GM12878 (cell line): ENCODE results near the gene TASOR2. TPM values are rescaled to one million over a fixed set of nuclear protein-coding genes. Genes with fewer than 3 reads are reported as not detected.

Experiments
- ETV6 ChIP-seq, 2 experiments: fragments of 450-650 bp in 1 of 2; IDR thresholded peaks in 1 of 2; conservative IDR thresholded peaks in 1 of 2; 2 replicates each; pipeline ENCODE4 v1.6.1; 2014; ENCODE audit warnings: antibody characterized with exemption in 1 of 2, borderline replicate concordance in 1 of 2, low read depth in 1 of 2, mild to moderate bottlenecking in 1 of 2, moderate library complexity in 1 of 2
- IKZF2 ChIP-seq, 2 experiments: fragments of 450-650 bp; IDR thresholded peaks; 2 replicates each; pipeline ENCODE4 v1.6.1; 2017; ENCODE audit warnings: mild to moderate bottlenecking in 2 of 2, moderate library complexity in 2 of 2
- JUND ChIP-seq: IDR thresholded peaks from 2 replicates; pipeline ENCODE4 v1.6.1; 2012; ENCODE audit warnings: low read depth, mild to moderate bottlenecking, low read length, improper control_type of control experiment, moderate library complexity
- POLR2AphosphoS5 ChIP-seq: IDR thresholded peaks from 2 replicates; pipeline ENCODE4 v1.6.1; 2011; ENCODE audit warnings: mild to moderate bottlenecking, low read length, inconsistent platforms
- polyA plus RNA-seq, 11 experiments: library from polyadenylated mRNA; depleted of rRNA in 4 of 11; unstranded in 6 of 11; stranded (reverse) in 5 of 11; fragments of >200 nt; fragmentation: Nextera tagmentation in 4 of 11; fragmentation: Illumina TruSeq in 1 of 11; extraction: Ambion mirVana in 4 of 11; extraction: Trizol in 1 of 11; gene quantifications; 1 replicate in 1 of 11; 2 replicates in 10 of 11; pipeline versions ENCODE4 v1.2.1 to v1.2.3, GENCODE V29; 2011 to 2016; ENCODE audit warnings: inconsistent platforms in 2 of 11, missing spikeins in 2 of 11, low read depth in 1 of 11
- total RNA-seq, 4 experiments: library from RNA; depleted of rRNA in 3 of 4; stranded (reverse); fragments of >200 nt in 3 of 4; fragmentation: Illumina TruSeq in 1 of 4; extraction: Trizol in 1 of 4; gene quantifications; 2 replicates each; pipeline versions ENCODE4 v1.2.1 to v1.2.3, GENCODE V29; 2013 to 2021

TASOR2 gene
- total and polyA plus RNA-seq, 10 of the 15 experiments (the other 5 are each of a cell fraction or from before 2014, with no cell fraction given) = 8.2 to 54.7 (median 31.0) TPM

- TF ChIP-seq ETV6 (conservative IDR thresholded peaks at IDR 0.05 in 1 of 2, IDR thresholded peaks at IDR 0.05 in 1 of 2; ENCODE audit: borderline replicate concordance in 1 of 2, low read depth in 1 of 2) (no peak), POLR2AphosphoS5 (no peak), IKZF2 (IDR thresholded peaks at IDR 0.05) (no peak), JUND (no peak)
Observed at GRCh38 chr10:5732141-5732540, 47.5 kb downstream of the TASOR2 start (continued).

Other genes with a start within 250 kb of the TASOR2 start
- gene CALML5, start 185.3 kb upstream of the TASOR2 start, total RNA-seq (2014; rRNA removed) = not detected in 2 replicates
- gene CALML5, start 185.3 kb upstream of the TASOR2 start, total RNA-seq (2014; rRNA removed; fragmentation: Illumina TruSeq; extraction: Trizol) = not detected in 2 replicates
- gene CALML5, start 185.3 kb upstream of the TASOR2 start, total RNA-seq (2021) = not detected in 2 replicates
- not detected in 2 replicates for gene CALML5, start 185.3 kb upstream of the TASOR2 start, polyA plus RNA-seq (2011; rRNA removed)
- not detected in 2 replicates for gene CALML5, start 185.3 kb upstream of the TASOR2 start, polyA plus RNA-seq (2014; fragmentation: Illumina TruSeq; extraction: Trizol)
- gene CALML5, start 185.3 kb upstream of the TASOR2 start, polyA plus RNA-seq (2014; fragmentation: Nextera tagmentation; extraction: Ambion mirVana) = not detected
- gene CALML5, start 185.3 kb upstream of the TASOR2 start, polyA plus RNA-seq (2014; rRNA removed) = not detected in 2 replicates
- gene CALML5, start 185.3 kb upstream of the TASOR2 start, polyA plus RNA-seq (2016; fragmentation: Nextera tagmentation; extraction: Ambion mirVana) = not detected
- not detected in 2 replicates for gene CALML3, start 159.9 kb upstream of the TASOR2 start, total RNA-seq (2014; rRNA removed)
- gene CALML3, start 159.9 kb upstream of the TASOR2 start, total RNA-seq (2014; rRNA removed; fragmentation: Illumina TruSeq; extraction: Trizol) = not detected in 2 replicates
- gene CALML3, start 159.9 kb upstream of the TASOR2 start, total RNA-seq (2021) = not detected in 2 replicates
- not detected in 2 replicates for gene CALML3, start 159.9 kb upstream of the TASOR2 start, polyA plus RNA-seq (2011; rRNA removed)
- not detected in 2 replicates for gene CALML3, start 159.9 kb upstream of the TASOR2 start, polyA plus RNA-seq (2014; fragmentation: Illumina TruSeq; extraction: Trizol)
- not detected for gene CALML3, start 159.9 kb upstream of the TASOR2 start, polyA plus RNA-seq (2014; fragmentation: Nextera tagmentation; extraction: Ambion mirVana)
- gene CALML3, start 159.9 kb upstream of the TASOR2 start, polyA plus RNA-seq (2014; rRNA removed) = not detected in 2 replicates
- gene CALML3, start 159.9 kb upstream of the TASOR2 start, polyA plus RNA-seq (2016; fragmentation: Nextera tagmentation; extraction: Ambion mirVana) = not detected
- 0.06 and 0.16 TPM in 2 replicates for gene ASB13, start 18.2 kb upstream of the TASOR2 start, total RNA-seq (2014; rRNA removed)
- 0.23 and 0.36 TPM in 2 replicates for gene ASB13, start 18.2 kb upstream of the TASOR2 start, total RNA-seq (2014; rRNA removed; fragmentation: Illumina TruSeq; extraction: Trizol)
- gene ASB13, start 18.2 kb upstream of the TASOR2 start, total RNA-seq (2021) = 0.59 and 0.90 TPM in 2 replicates
- 0.03 TPM in 1 of 2 replicates, not detected in the other for gene ASB13, start 18.2 kb upstream of the TASOR2 start, polyA plus RNA-seq (2011; rRNA removed)
- 0.13 TPM in 1 of 2 replicates, not detected in the other for gene ASB13, start 18.2 kb upstream of the TASOR2 start, polyA plus RNA-seq (2014; fragmentation: Illumina TruSeq; extraction: Trizol)
- gene ASB13, start 18.2 kb upstream of the TASOR2 start, polyA plus RNA-seq (2014; fragmentation: Nextera tagmentation; extraction: Ambion mirVana) = under 1 TPM in 1 of 2 experiments, not detected in 1; 0.02 TPM
- gene ASB13, start 18.2 kb upstream of the TASOR2 start, polyA plus RNA-seq (2014; rRNA removed) = 0.08 and 0.30 TPM in 2 replicates
- gene ASB13, start 18.2 kb upstream of the TASOR2 start, polyA plus RNA-seq (2016; fragmentation: Nextera tagmentation; extraction: Ambion mirVana) = under 1 TPM; 0.05 to 0.19 TPM
- 376 and 409 TPM in 2 replicates for gene GDI2, start 128.6 kb downstream of the TASOR2 start, total RNA-seq (2014; rRNA removed)
- gene GDI2, start 128.6 kb downstream of the TASOR2 start, total RNA-seq (2014; rRNA removed; fragmentation: Illumina TruSeq; extraction: Trizol) = 384 and 395 TPM in 2 replicates
- gene GDI2, start 128.6 kb downstream of the TASOR2 start, total RNA-seq (2021) = 261 and 262 TPM in 2 replicates
- gene GDI2, start 128.6 kb downstream of the TASOR2 start, polyA plus RNA-seq (2011; rRNA removed) = 278 and 498 TPM in 2 replicates
- 334 and 406 TPM in 2 replicates for gene GDI2, start 128.6 kb downstream of the TASOR2 start, polyA plus RNA-seq (2014; fragmentation: Illumina TruSeq; extraction: Trizol)
- gene GDI2, start 128.6 kb downstream of the TASOR2 start, polyA plus RNA-seq (2014; fragmentation: Nextera tagmentation; extraction: Ambion mirVana) = 100 to 1,000 TPM; 264 to 334 TPM
- gene GDI2, start 128.6 kb downstream of the TASOR2 start, polyA plus RNA-seq (2014; rRNA removed) = 233 and 268 TPM in 2 replicates
- 100 to 1,000 TPM; 264 to 275 TPM for gene GDI2, start 128.6 kb downstream of the TASOR2 start, polyA plus RNA-seq (2016; fragmentation: Nextera tagmentation; extraction: Ambion mirVana)
- 10.5 and 11.2 TPM in 2 replicates for gene ANKRD16, start 205.1 kb downstream of the TASOR2 start, total RNA-seq (2014; rRNA removed)
- 3.5 and 4.6 TPM in 2 replicates for gene ANKRD16, start 205.1 kb downstream of the TASOR2 start, total RNA-seq (2014; rRNA removed; fragmentation: Illumina TruSeq; extraction: Trizol)
- gene ANKRD16, start 205.1 kb downstream of the TASOR2 start, total RNA-seq (2021) = 9.0 and 9.5 TPM in 2 replicates
- 8.7 and 13.6 TPM in 2 replicates for gene ANKRD16, start 205.1 kb downstream of the TASOR2 start, polyA plus RNA-seq (2011; rRNA removed)
- gene ANKRD16, start 205.1 kb downstream of the TASOR2 start, polyA plus RNA-seq (2014; fragmentation: Illumina TruSeq; extraction: Trizol) = 4.3 and 5.2 TPM in 2 replicates
- 1 to 10 TPM; 1.4 to 2.9 TPM for gene ANKRD16, start 205.1 kb downstream of the TASOR2 start, polyA plus RNA-seq (2014; fragmentation: Nextera tagmentation; extraction: Ambion mirVana)
- 7.9 and 9.3 TPM in 2 replicates for gene ANKRD16, start 205.1 kb downstream of the TASOR2 start, polyA plus RNA-seq (2014; rRNA removed)
- gene ANKRD16, start 205.1 kb downstream of the TASOR2 start, polyA plus RNA-seq (2016; fragmentation: Nextera tagmentation; extraction: Ambion mirVana) = 1 to 10 TPM in 1 of 2 experiments, under 1 TPM in 1; 0.57 to 4.2 TPM
- gene FBH1, start 205.4 kb downstream of the TASOR2 start, total RNA-seq (2014; rRNA removed) = 45.1 and 51.9 TPM in 2 replicates
- gene FBH1, start 205.4 kb downstream of the TASOR2 start, total RNA-seq (2014; rRNA removed; fragmentation: Illumina TruSeq; extraction: Trizol) = 54.6 and 60.9 TPM in 2 replicates
- gene FBH1, start 205.4 kb downstream of the TASOR2 start, total RNA-seq (2021) = 58.7 and 66.8 TPM in 2 replicates
- 40.6 and 49.2 TPM in 2 replicates for gene FBH1, start 205.4 kb downstream of the TASOR2 start, polyA plus RNA-seq (2011; rRNA removed)
- 34.4 and 37.9 TPM in 2 replicates for gene FBH1, start 205.4 kb downstream of the TASOR2 start, polyA plus RNA-seq (2014; fragmentation: Illumina TruSeq; extraction: Trizol)
- gene FBH1, start 205.4 kb downstream of the TASOR2 start, polyA plus RNA-seq (2014; fragmentation: Nextera tagmentation; extraction: Ambion mirVana) = 10 to 100 TPM in 1 of 2 experiments, 1 to 10 TPM in 1; 6.1 to 19.0 TPM
- 42.0 and 44.4 TPM in 2 replicates for gene FBH1, start 205.4 kb downstream of the TASOR2 start, polyA plus RNA-seq (2014; rRNA removed)
- 10 to 100 TPM; 67.4 to 67.6 TPM for gene FBH1, start 205.4 kb downstream of the TASOR2 start, polyA plus RNA-seq (2016; fragmentation: Nextera tagmentation; extraction: Ambion mirVana)